OCI-LY3 (cell line): ENCODE measurements around the gene ZDHHC14.

Source experiments
- CTCF ChIP-seq: fragments of 200-600, 300-600 bp; sonication (generic); IDR thresholded peaks from 2 replicates; pipeline ENCODE4 v1.5.1; 2014; ENCODE audit warnings: antibody characterized with exemption, low read length, low read depth
- EZH2phosphoT487 ChIP-seq: fragments of 200-600 bp; shearing (Covaris generic); IDR thresholded peaks from 2 replicates; pipeline ENCODE4 v1.6.1; 2018; ENCODE audit warnings: antibody characterized with exemption, mixed run types, low read depth

GRCh38 chr6:157596886-157597285 is 215.9 kb downstream of the ZDHHC14 start:
- no peak for TF ChIP-seq CTCF
- no peak for TF ChIP-seq EZH2phosphoT487
